Activated T-cell treated with anti-CD3 and anti-CD28 coated beads for 24 hours (primary cell): ENCODE results near the gene NAPEPLD.
A peak's percentile ranks its signal among the peaks of the same experiment; 100 is the strongest.
"Not testable (repeated sequence)": the region's sequence is repeated elsewhere in the genome, so short reads cannot be mapped to it uniquely, and the experiment has no call there.

Experiments
- DNase-seq: peaks from one replicate; pipeline ENCODE4 v3.0.0-alpha.2; 2020; ENCODE audit warnings: low read depth

The NAPEPLD gene

GRCh38 chr7:103113164-103113563, 35.7 kb downstream of the NAPEPLD start:
- no peak for DNase-seq

GRCh38 chr7:103106703-103107070, 42.2 kb downstream of the NAPEPLD start:
- not testable (repeated sequence) for DNase-seq

DNA sequence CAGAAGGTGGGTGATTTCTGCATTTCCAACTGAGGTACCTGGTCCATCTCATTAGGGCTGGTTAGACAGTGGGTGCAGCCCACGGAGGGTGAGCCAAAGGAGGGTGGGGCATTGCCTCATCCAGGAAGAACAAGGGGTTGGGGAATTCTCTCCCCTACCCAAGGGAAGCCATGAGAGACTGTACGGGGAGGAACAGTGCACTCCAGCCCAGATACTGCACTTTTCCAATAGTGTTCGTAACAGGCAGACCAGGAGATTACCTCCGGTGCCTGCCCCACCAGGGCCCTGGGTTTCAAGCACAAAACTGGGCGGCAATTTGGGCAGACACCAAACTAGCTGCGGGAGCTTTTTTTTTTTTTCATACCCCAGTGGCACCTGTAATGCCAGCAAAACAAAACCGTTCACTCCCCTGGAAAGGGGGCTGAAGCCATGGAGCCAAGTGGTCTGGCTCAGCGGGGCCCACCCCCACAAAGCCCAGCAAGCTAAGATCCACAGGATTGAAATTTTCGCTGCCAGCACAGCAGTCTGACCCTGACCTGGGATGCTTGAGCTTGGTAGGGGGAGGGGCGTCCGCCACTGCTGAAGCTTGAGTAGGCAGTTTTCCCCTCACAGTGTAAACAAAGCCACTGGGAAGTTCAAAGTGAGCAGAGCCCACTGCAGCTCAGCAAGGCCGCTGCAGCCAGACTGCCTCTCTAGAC, 42.7 kb downstream of the NAPEPLD start:
- no peak for DNase-seq

GRCh38 chr7:103101543-103101942, 47.4 kb downstream of the NAPEPLD start:
- no peak for DNase-seq

DNA sequence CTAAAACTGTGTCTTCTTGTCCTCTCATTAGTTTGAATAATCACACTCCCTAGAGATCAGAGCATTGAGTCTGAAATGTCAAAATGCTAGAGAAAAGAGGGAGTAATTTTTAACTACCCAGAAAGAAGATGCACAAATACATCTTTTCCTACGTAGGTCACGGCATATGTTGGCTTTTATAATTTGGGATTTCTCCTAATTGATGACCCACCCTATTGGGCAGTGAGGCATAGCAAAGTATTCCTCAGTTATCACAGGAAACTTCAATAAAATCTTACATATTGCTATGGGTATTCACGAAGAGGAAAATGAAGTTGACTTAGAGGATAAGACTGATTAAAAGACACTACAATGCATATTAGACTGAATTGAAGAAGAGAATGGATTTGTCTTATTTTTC, 48.6 kb downstream of the NAPEPLD start:
- no peak for DNase-seq

DNA sequence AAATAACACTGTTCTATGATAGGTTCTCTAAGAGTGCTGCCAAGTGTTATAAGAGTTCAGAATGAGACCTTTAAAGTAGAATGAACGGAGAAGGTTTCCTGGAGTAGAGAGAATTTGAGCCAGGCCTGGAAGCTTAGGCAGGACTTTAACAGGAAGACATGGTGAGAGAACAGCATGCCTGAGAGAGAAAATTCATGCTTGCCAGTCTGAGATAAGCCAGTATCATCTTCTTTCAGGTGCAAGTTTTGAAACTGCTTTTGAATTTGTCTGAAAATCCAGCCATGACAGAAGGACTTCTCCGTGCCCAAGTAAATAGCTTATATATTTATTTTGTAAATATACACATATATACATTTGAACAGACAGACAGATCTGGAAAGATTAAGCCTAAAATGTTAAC, 51.9 kb downstream of the NAPEPLD start:
- no peak for DNase-seq

GRCh38 chr7:103095558-103095957, 53.3 kb downstream of the NAPEPLD start:
- DNase-seq: not testable (repeated sequence)

DNA sequence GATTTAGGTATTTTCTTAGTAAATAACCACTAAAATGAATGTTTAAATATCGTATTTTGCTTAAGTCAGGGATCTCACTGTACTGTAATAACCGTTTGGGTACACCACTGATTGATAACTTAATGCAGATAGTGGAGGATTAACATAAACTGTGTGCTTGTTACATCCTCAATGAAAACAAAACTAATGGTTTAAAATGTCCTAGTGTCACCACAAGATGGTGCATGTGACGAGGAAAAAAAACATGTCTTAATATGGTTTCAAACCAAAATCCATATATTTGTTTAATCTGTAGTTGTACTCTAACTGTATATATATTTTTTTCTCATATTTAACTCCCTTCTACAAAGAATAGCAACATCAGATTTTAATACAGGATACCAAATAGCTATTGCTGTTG, 54.8 kb downstream of the NAPEPLD start:
- DNase-seq: no peak

GRCh38 chr7:103093429-103093828, 55.5 kb downstream of the NAPEPLD start:
- no peak for DNase-seq

GRCh38 chr7:103092321-103092720, 56.6 kb downstream of the NAPEPLD start:
- DNase-seq: not testable (repeated sequence)

DNA sequence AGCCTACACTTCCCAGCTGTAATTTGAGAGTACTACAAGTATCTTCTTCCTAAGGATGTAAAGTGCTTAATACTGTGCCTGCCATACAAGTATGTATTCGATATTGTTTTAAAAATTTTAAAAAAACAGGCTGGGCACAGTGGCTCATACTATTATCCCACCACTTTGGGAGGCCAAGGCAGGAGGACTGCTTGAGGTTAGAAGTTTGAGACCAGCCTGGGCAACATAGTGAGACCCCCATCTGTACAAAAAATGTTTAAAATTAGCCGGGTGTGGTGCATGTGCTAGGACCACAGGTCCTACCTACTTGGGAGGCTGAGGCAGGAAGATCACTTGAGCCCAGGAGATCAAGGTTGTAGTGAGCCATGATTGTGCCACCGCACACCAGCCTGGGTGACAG, 65.7 kb downstream of the NAPEPLD start:
- no peak for DNase-seq

GRCh38 chr7:103082497-103082896, 66.4 kb downstream of the NAPEPLD start:
- no peak for DNase-seq

GRCh38 chr7:103080923-103081322, 68.0 kb downstream of the NAPEPLD start:
- DNase-seq: no peak

DNA sequence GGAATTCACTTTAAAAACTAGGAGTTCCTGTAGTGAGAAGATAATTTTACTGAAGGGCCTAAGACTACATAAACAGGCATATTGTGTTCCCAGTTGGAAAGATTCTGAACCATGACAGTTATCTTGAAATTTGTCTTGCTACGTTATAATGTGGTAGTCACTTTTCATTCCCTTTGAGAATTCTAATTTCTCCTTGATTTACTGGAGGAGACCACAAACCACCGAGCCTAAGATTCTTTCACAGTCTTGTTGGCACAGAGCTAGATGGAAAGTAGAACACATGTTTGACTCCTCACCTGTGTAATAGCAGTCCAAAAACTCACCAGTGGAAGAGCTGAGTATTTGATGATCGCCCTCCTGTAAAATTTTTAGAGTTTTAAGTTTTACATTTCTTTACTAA, 69.1 kb downstream of the NAPEPLD start:
- DNase-seq: no peak

- not testable (repeated sequence) for DNase-seq
Observed at GRCh38 chr7:103078226-103078625, 70.7 kb downstream of the NAPEPLD start.

- DNase-seq: no peak
Observed at GRCh38 chr7:103077318-103077717, 71.6 kb downstream of the NAPEPLD start.

DNA sequence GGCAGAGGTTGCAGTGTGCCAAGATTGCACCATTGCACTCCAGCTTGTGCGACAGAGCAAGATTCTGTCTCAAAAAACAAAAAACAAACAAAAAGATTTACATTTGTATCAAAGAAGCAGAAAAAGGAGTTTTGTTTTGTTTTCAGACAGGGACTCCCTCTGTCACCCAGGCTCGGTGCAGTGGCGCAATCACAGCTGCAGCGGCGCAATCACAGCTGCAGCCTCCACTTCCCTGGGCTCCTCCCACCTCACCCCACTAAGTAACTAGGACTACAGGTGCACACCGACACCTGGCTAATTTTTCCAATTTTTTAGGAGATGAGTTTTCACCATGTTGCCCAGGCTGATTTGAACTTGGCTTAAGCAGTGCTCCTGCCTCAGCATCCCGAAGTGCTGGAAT, 72.1 kb downstream of the NAPEPLD start:
- DNase-seq: no peak

DNA sequence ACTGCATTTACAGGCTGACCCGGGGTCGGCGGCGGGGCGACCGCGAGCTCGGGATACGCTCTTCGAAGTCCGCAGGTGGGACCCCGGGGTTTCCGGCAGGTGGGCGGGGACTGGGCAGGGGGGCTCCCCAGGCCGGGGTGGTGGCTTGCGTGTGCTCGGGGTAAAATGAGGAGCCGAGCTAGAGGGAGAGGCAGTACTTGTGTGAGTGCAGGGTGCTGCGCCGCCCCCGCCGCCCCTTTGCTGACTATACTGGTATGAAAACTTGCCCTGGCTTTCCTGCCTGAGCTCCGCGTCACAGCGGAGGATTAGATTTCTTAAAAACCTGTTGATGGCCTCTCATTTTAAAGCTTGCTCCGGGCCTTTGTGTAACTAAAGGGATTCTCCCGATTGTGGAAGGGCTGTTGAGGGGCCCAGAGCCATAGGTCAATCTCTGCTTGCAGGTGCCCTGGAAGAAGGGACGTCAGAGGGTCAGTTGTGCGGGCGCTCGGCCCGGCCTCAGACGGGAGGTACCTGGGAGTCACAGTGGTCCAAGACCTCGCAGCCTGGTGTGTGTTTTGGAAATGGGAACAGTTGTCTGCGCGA, 73.5 kb downstream of the NAPEPLD start:
- peak; percentile 70 for DNase-seq

- peak; percentile 87 for DNase-seq
Observed at GRCh38 chr7:103074519-103075336, 74.2 kb downstream of the NAPEPLD start, which contains the start of the genes ARMC10 and FBXL13. TSS of gene ARMC10 (plus strand) at chr7:103075140. CDS start at chr7:103075273, 133 bp downstream. TSS of gene FBXL13 (minus strand) at chr7:103074796.

DNA sequence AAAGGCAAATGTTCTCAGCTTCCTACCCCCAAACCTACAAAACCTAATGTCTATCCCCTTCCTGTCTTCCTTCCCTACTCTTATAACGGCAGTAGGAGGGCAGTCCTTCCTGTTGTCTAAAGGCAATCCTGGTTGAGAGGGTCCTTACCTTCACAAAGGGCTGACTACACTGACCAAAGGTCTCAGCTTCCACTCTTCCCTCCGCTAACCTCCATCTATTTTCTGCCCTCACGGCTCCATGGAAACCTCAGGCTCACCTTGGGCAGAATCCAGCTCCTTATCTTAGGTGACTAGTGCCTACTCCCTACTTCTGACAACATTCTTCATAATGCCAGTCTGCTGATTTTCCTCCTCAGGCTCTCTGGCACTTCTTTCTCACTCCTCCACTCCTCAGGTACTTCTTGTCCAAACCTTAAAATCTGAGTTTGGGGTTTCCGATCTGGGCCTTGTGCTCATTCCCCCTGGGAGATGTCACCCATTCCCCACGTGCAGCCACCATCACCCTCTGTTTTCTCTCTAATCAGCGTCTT, 74.8 kb downstream of the NAPEPLD start:
- DNase-seq: no peak

- DNase-seq: no peak
Observed at GRCh38 chr7:103071000-103071399, 77.9 kb downstream of the NAPEPLD start.
